GM18858 (cell line): Measurements from ENCODE around the gene DDX59.

Experiments
- ATAC-seq: cut with Tn5 transposase; IDR thresholded peaks from one replicate; pipeline ENCODE4 v1.9.1; 2021; ENCODE audit not compliant: unreplicated experiment

Gene DDX59

GRCh38 chr1:200671235-200671786 lies 1.6 kb upstream of the DDX59 start:
- no peak for ATAC-seq

GRCh38 chr1:200670242-200671118 lies 773 bp upstream of the DDX59 start:
- ATAC-seq = peak; percentile 10

GRCh38 chr1:200668514-200669313 lies 993 bp downstream of the DDX59 start:
- no peak for ATAC-seq

GRCh38 chr1:200666309-200666708 lies 3.4 kb downstream of the DDX59 start:
- ATAC-seq = no peak

GRCh38 chr1:200665861-200666260 lies 3.8 kb downstream of the DDX59 start:
- ATAC-seq = no peak

GRCh38 chr1:200660719-200661118 lies 9.0 kb downstream of the DDX59 start:
- no peak for ATAC-seq

GRCh38 chr1:200659269-200659668 lies 10.4 kb downstream of the DDX59 start:
- ATAC-seq = no peak

- ATAC-seq = no peak
Observed at GRCh38 chr1:200658037-200658818, 11.5 kb downstream of the DDX59 start.

GRCh38 chr1:200654660-200655059 lies 15.0 kb downstream of the DDX59 start:
- ATAC-seq = peak; percentile 96

GRCh38 chr1:200653022-200653462 lies 16.7 kb downstream of the DDX59 start:
- no peak for ATAC-seq

- no peak for ATAC-seq
Observed at GRCh38 chr1:200652378-200652777, 17.3 kb downstream of the DDX59 start.

- ATAC-seq = no peak
Observed at GRCh38 chr1:200646515-200646914, 23.2 kb downstream of the DDX59 start.

GRCh38 chr1:200644021-200644420 lies 25.7 kb downstream of the DDX59 start:
- no peak for ATAC-seq

GRCh38 chr1:200642481-200642880 lies 27.2 kb downstream of the DDX59 start:
- no peak for ATAC-seq

GRCh38 chr1:200640963-200641401 lies 28.7 kb downstream of the DDX59 start:
- no peak for ATAC-seq

- ATAC-seq = no peak
Observed at GRCh38 chr1:200640373-200640962, 29.2 kb downstream of the DDX59 start.

- ATAC-seq = no peak
Observed at GRCh38 chr1:200638073-200638472, 31.6 kb downstream of the DDX59 start.

- no peak for ATAC-seq
Observed at GRCh38 chr1:200636681-200637080, 33.0 kb downstream of the DDX59 start.

GRCh38 chr1:200634261-200635122 lies 35.2 kb downstream of the DDX59 start:
- ATAC-seq = no peak
